GM19395 (cell line): Measurements from ENCODE around the gene TXNRD3.

ENCODE experiments used
- ATAC-seq: cut with Tn5 transposase; IDR thresholded peaks from one replicate; pipeline ENCODE4 v1.9.1; 2021; ENCODE audit warnings: mild to moderate bottlenecking, moderate library complexity; ENCODE audit not compliant: unreplicated experiment

The TXNRD3 gene

DNA sequence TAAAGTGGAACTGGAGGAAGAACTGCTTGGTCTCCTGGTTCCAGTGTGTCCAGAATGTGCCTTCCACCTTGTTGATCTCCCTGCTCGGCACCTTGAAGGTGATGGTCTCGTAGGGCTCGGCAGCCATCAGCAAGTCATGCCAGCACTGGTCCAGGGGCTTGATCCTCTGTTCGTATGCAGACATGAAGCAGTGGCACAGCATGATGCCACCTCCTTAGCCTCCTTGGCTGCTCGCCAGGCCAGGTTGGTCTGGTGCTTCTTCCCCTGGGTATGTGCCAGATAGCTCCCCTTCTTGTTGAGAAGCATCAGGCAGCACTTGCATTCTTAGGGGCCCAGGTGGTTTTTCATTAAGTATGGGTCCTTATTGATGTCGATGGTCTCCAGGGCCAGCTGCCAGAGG is 17.8 kb upstream of the TXNRD3 start:
- no peak for ATAC-seq

DNA sequence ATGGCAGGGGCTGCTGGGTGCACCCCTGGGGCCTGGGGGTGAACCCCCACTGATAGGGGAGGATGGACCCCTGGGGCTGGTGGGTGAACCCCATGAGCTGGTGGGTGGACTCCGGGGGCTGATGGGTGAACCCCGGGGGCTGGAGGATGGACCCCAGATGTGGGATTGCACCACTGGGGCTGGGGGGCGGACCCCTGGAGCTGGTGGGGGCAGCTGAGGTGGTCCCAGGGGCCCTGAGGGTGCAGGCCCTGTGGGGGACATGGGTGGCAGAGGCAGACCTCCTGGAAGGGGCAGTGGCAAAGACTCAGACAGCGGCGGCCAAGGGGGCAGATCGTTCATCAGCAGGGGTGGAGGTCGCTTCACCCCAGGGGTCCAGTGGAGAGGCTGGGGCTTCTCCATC is 17.4 kb upstream of the TXNRD3 start:
- ATAC-seq: no peak

DNA sequence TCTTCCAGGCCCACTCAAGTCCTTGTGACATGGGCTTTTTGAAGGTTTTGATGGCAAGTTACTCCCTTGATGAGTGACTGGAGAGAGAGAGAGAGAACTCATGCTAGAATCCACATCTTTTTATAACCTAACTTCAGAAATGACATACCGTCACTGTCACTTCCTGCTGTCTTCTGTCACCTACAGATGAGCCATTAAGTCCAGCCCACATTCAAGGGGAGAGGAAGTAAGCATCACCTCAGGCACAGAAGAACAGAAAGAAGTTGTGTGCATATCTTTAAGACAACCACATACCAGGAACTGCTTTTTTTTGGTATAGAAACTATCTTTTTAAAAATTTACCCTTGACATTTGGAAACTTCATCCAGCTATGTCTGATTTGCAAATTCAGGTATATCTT is 16.6 kb upstream of the TXNRD3 start:
- ATAC-seq: no peak

DNA sequence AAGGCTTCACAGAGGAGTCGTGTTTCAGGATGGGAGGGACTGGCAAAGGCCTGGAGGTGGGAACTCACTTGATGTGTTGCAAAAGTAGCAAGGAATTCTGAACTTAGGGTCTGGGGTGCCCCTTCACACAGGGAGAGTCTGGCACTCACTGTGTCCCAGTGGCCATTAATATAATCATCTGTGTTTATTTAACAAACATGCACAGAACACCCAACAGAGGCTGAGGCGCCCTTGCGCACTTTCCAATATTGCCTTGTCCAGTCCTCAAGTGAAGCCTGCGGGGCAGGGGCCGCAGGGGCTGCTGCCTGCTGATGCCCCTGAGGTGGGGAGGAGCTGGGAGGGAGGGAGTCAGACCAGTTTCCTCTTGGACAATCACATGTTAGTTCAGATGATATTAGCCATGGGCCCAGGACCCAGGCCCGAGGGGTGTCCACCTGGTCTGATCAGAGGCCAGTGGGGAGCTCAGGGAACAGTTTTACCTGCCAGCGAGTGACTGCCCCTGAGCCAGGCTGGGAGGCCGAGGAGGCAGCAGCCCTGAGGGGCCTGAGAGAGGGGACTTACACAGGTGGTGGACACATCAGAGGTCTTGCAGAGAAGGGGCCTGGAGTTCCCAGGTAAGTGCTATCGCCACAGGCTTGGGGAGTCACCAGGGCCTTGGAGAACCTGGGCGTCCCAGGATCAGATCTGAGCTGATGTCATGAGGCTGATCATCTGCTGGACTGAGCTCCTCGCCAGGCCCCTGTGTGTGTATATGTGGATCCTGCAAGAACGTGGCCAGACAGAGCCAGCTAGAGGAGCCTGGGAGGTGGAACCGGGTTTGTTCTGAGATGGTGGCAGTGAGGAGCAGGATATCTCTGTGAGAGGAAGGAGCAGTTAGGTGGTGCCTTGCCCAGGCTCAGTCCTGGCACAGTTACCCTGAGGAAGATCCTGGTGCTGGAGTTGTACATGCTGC is 13.8 kb upstream of the TXNRD3 start:
- ATAC-seq: no peak

DNA sequence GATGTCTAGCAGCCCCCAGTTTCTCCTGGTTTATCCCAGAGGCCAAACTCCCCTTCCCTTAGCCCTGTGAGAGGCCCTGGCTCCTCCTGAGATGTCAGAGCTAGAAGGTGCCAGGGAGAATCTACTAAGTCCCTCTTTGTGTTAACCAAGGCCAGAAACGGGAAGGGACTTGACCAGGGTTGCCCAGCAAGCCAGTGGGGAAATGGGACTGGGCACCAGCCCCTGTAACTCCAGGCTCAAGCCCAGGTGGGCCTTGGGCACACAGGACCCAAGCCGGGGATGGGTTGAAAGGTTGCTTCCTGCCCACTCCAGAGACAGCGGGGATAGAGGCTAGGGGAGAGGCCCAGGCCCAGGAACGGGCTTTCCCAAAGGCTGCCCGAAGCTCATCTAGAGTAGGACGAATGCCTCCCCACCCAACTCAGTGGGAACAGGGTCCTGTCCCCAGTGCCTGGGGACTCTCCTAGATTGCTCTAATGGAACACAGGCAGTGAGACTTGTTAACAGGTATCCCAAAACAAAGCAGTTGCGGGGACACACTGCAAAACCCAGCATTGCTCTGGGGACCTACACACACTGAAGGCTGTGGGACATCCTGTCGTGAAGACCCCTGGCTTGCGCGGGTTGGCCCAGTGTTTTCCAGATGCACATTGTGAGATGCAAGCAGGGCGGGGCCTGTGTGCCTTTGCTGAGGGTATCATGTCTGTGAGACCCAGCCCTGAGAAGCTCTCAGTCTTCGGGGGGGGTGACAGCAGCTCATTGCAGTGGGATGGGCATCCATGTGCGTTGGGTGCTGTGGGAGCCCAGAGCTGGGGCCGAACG is 12.9 kb upstream of the TXNRD3 start:
- no peak for ATAC-seq

DNA sequence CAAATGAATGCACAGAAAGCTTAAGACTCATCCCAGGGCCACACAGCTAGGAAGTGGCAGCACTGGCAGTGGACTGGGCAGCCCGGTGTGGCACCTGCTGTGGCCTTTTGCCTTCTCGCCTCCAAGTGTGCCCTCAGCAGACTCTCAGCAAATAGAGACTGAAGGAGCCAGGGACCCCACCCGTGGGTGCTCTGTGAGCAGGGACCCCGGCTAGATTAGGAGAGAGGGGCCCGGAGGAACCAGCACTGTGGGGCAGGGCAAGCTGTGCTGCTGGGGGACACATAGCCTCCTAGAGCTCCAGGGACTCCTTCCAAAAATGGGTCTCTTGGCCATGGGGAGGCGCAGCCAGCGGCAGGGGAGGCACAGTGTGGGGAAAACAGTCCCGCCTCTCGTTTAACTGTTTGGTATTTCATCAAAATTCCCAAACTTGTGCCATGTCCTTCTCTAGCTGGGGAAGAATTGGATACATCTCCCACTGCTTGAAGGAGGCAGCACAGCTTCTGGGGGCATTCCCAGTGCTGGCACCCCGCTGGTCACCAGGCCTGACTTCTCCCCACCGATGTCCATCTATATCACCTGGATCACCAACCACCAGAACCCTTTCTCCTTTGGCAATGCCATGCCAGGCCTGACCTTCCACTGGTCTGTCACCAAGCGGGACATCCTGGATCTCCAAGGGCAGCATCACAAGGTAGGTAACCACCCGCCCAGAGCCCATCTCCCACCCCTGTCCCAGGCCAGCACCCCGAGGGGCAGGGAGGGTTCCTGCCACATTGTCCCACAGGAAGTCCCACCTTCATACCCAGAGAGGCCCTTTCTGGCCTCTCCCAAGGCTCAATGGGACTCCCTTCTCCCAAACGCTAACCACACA is 12.0 kb upstream of the TXNRD3 start:
- ATAC-seq: no peak

DNA sequence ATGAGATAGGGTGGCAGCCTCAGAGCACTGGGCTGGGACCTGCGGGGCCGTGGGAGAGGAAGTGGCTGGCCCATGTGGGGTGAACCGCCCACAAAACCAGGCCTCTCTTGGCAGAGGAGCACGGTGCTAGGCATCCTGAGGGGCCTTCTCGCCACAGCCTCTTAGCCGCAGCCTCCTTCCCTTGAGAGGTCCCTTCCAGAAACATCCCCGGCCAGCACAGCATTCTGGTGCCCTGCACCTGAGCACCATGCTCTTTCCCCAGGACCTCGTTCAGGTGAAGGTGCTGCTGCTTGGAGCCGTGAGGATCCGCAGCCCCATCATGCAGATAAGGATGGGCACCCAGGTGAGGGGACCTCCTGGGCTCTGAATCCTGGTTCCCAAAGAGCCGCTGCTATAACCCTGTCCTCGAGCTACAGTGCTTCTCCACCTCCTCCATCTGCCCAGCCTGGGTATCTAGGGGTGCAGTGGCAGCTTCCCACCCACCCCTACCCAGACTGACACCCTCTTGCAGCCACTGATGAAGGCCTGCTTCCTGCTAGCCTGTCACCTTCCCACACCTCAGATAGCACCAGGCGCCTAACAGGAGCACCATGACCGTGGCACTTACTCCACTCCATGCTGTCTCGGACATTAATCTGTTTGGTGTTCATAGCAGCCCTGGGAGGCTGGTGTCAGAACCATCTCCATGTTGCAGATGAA is 11.2 kb upstream of the TXNRD3 start:
- no peak for ATAC-seq

DNA sequence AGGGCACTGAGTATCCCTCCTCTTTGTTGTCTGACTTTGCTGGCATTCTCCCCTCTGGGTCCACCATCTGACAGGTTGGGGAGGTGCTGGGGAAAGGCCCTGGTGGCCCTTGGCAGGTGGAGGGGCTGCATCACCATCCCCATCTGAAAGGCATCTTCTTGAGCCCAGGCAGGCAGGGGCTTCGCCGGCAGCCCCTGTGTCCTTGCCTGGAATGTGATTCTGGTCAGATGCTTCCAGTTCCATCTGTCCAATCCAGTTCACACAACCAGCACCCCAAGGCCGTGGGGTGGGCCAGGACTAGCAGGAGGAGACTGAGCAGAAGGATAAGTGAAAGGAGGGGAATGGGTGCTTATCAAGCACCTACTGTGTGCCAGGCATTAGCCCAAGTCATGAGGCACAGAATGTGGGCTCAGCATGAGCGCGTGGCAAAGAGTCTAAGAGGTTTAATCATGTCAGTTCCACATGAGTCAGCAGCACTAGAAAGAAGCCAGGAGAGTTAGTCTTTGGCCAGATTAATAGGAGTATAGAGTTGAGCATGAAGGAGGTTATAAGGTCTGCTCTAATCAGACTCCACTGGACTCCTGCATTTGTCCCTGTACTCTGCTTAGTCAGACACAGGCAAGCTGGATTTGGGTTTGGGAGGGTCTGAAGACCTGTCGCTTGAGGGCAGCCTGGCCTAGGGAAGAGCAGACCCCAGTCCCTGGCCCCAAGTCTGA is 10.5 kb upstream of the TXNRD3 start:
- ATAC-seq: no peak

DNA sequence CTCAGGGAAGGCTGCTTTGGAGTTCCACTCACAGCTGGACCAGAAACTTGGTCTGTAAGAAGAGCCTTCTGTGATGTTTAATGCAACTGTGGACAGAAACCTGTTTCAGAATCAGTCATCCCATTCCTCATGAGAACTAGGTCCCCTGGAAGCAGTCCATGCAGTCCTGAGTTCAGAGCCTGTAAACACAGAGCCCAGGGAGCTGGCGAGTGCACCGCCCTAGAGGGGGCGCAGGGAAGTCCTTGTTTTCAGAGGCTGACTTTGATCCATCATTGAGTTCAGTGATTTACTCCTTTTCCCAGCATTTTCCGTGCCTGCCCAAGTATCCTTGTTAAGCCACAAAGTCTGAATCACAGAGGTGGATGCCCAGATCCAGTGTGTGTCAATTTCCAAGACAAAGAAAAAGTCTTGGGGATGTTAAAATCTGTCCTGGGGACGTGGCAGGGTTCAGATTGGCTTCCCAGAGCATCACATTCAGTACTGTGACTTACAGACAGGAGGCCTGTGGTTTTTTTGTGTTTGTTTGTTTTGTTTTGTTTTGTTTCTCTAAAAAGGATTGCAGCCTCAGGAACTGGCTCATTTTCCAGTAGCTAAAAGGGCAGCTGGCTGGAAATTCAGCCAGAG is 9.8 kb upstream of the TXNRD3 start:
- no peak for ATAC-seq

DNA sequence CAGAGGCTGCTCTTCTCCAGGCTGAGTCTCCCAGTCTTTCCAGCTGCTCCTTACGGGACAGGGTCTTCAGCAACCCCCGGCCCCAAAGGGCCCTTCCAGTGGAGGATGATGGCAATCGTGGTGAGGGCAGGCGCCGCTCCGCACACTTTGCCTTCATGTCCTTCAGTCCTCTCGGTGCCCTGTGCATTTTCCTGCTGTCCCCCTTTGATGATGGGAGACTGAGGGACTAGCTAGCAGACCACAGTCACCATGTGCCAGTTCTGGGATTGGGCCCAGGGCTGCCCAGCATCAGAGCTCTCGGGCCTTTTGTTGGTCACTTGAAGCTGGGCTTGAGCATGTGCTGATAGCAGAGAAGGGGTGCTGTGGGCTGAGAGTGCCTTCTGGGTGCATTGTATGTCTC is 8.8 kb upstream of the TXNRD3 start:
- no peak for ATAC-seq

DNA sequence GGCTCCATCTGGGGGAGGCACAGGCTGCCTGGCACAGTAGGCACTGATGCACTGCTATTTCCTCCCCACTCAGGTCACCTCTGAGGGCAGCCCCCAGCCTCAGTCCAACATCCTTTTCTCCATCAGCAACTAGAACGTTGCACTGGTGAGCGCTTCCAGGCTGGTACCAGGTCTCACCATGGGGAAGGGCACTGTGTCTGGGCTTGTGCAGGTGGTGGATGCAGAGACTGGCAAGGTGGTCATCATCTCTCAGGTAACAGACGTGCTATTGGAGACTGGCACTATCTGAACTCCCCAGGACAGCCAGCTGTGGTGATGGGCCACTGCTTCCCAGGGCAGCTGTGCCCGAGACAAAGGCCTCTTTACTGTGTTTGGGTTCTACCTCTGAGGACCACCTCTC is 8.3 kb upstream of the TXNRD3 start:
- ATAC-seq: no peak

DNA sequence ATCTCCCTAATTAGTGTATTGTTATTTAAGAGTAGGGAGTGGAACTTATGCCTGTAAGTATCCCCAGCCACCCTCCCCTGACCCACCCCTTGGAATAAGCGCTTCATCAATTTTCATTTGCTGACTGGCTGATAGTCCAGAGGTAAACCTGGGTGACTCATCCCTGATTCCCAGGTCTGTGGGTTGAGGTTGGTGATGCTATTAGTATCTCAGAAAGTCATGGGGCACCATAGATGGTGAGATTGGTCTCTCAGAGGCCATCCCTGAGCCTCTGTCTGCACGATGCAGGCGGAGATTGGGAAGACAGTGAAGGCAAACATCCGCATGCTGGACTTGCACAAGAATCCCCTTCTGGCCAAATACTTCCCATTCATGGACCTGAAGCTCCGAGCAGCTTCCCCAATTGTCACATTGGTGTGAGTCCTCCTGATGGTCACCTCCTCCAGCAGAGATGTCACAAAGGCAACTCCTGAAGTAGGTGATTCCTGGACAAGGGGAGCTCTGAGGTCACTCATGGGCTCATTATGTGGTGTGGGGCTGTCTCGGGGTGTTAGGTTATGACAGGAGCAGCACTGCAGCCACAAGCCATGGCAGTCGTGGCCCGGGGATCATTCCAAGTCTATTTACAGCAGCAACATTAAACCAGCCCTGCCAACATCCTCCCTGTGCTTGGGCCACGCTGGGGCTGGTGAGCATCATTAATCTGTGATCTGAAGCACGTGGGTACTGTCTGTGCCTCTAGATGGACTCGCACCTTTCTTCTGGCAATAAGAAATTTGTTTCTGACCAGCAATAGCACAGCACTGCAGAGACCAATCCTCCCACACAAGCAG is 6.8 kb upstream of the TXNRD3 start:
- ATAC-seq: no peak

DNA sequence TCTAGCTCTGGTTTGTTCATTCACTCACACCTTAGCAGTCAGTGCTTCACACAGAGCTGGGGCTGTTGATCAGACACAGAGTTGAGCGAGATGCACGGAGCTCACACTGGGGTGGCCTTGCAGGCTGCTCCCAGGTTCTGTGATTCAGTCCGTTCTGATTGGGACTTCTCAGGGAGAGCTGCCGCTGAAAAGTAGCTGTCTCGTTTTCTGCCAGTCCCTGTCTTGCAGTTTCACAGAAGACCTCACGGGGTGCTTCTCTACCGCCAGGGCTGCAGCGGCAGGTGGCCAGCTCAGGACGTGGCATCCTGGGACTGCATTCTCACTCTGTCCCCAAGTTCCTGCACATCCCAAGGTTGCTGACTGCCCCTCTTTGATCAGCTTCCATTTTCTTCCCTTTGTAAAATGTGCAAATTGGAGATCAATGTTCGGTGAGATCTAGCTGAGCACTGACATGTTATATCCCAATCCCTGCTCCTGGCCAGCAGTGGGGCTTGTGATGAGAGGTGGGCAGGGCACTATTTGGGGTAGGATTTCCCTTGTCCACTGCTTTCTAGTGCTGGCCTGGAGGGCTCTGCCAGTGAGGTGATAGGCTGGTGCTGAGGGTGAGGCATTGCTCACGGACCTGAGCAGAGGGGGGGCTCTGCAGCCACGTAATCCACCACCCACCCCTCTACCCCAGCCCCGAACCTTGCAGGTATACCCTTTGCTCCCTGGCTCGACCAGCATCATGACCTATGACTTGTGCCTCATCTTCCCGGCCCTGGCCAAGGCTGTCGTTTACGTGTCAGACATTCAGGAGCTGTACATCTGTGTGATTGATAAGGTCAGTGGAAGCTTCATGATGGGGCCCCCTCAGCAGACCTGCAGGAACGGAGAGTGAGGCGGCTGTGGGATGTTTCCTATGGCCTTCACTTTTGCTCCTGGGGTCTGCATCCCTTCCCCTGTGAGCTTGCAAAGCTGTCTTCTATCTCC is 5.3 kb upstream of the TXNRD3 start:
- no peak for ATAC-seq

DNA sequence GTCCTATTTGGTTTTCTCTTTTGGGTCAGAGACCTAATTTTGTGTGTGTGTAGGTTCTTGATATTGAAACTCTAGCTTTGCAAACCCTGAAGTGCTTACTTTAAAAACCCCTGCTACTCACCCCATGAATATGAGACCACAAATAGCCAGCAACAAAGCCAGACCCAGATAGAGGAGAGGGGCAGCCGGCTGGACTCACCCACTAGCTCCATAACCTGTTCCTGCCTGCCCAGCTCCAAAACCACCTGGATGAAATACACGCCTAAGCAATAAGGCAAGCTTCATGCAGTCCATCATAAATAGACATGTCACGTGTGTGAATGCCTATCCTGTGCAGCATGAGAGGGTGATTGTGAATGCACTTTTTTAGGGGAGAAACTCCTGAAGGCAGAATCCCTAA is 3.7 kb upstream of the TXNRD3 start:
- ATAC-seq: no peak

DNA sequence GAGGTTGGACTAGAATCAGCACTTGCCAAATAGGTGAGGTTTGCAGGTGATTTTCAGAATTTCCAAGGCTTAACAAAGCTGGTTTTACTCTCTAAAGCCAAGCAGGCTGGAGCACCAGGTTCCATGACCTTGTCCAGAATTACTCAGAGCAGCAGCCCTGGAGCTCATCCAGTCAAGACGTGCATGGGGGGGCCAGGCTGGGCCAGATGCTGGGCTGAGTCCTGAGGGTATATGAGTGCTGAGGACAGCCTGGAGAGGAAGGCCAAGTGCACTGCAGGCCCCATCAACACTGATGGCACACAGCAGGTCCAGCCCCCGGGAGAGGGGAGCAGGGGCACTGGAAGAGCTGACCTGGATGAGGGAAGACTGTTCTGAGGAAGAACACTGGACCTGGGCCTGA is 3.0 kb upstream of the TXNRD3 start:
- ATAC-seq: no peak

DNA sequence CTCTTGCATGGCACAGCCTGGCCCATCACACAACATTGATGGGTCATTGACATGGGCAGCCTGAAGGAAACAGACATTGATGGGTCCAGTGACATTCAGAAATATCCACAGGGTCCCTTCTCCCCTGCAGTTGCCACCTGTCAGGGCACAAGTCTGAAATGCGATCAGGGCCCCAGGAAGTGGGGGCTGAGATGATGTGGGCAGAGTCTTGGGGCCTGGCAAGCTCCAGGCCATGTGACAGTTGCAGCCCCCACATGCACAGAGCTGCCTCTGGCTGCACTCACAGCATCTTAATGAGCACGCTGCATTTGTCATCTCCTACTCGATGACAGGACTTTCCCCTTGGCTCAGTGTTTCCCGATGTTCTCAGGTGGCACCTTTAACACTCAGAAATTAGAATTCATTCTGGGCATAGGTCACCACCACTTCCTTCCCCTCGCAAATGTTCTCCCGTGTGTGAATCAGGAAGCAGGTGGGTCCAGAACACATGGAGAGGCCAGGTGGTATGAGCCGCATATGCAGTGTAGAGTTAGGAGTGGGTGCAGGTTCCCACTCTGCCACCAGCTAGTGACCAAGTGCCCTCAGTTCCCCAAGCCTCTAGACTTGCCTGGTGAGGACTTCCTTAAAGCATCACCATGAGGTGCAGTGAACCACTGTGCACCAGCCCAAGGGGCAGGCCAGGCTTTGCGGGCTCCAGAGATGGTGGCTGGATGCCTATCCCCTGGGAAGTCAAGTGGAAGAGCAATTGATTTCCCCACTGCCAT is 1.6 kb upstream of the TXNRD3 start:
- ATAC-seq: no peak

DNA sequence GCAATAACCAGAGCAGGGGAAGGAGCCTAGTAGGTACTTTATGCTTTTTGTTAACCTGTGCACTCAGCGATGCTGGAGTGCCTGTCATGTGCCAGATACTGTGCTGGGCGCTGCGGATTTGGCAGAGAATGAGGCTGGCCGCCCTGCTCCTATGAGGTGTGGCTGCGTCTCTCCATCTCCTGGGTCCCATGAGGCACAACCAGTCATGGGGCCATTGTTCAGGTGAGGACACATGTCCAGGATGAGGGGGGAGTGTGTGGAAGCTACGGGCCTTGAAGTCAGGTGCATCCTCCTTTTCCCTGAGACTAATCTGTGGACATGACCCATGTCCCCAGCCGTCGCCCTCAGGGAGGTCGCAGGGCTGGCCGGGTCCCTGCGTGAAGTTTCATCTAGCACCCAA is 963 bp upstream of the TXNRD3 start:
- no peak for ATAC-seq
